ENCODE data around the gene LUC7L2. TPM values are rescaled to one million over a fixed set of nuclear protein-coding genes. Genes with fewer than 3 reads are reported as not detected.
"Not testable (repeated sequence)": the region's sequence is repeated elsewhere in the genome, so short reads cannot be mapped to it uniquely, and the experiment has no call there.

LUC7L2 gene
- total and polyA plus RNA-seq, 12 donors: 31.5 to 100.0 (median 53.3) TPM

DNA sequence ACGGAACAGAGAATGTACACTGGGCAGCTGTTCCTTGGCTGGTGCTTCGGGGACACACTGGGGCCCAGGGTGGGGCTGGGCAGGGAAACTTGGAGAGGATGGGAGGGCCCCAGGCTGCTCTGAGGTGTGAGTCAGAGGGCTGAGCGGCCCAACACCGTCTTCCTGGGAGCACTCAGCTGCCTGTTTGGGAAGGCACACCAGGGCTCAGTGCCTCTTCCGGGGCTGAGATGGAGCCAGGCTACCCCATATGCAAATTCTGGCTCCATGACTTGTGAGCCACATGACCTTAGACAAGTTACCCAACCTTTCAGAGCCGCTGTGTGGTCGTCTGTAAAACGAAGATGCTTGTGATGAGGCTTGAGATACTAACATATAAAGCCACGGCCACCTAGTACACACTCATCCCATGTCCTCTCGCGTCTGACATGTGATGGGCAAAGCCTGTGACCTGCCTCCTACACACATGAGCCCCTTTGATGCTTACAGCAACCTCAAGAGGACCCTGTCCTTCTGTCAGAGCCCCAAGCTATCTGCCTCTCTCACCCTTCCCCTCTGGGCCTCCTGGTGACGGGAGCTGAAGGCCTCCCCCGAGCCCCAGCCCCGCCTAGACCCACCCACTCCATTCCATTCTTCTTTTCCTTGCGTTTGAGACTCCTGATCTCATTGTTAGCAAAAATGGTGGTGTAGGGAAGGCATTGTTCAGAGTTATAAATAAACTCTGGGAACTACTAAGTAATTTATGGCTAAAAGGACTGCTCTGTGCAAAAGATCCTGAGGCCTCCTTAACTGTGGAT, 97.7 kb downstream of the LUC7L2 start:
- H3K27me3 ChIP-seq: no peaks in the 10 kb centered on the region
- no peak for DNase-seq
- no peaks in the 10 kb centered on the region for H3K4me1 ChIP-seq (replicated peaks in 1 of 2)
- no peak overlapping the region for H3K27ac ChIP-seq
- no peak overlapping the region for H3K4me3 ChIP-seq
- intact Hi-C loops (cut with DNase I): no loop called here
- no peaks in the 10 kb centered on the region for H3K36me3 ChIP-seq (replicated peaks in 1 of 2)
- H3K9me3 ChIP-seq (replicated peaks in 1 of 3): no peaks in the 10 kb centered on the region
- 77 to 89% (median 81%) methylated on average over 8 to 15 of the region's 15 CpGs for WGBS, 4 donors
- TF ChIP-seq POLR2A (IDR thresholded peaks at IDR 0.05): no peak
- no peak for TF ChIP-seq CTCF (IDR thresholded peaks at IDR 0.05)

GRCh38 chr7:139463421-139463820, 103.7 kb downstream of the LUC7L2 start:
- H3K27me3 ChIP-seq; intact Hi-C loops (cut with DNase I): not testable (repeated sequence)

DNA sequence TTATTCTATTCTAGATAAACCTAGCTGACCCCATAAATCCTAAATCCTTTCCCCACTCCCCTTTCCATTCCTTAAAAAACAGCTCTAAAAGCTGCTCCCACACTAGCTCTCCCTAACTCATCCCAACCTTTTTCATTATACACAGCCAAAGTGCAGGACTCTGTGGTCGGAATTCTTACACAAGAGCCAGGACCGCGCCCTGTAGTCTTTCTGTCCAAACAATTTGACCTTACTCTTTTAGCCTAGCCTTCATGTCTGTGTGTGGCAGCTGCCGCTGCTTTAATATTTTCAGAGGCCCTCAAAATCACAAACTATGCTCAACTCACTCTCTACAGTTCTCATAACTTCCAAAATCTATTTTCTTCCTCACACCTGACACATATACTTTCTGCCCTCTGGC, 104.8 kb downstream of the LUC7L2 start:
- intact Hi-C loops (cut with DNase I); H3K4me1 ChIP-seq (replicated peaks in 1 of 2): not testable (repeated sequence)
- 70 to 90% (median 83%) methylated on average over 4 of the region's 4 CpGs for WGBS, 4 donors

More at GRCh38 chr7:139463421-139463820, 103.7 kb downstream of the LUC7L2 start:
- H3K4me1 ChIP-seq (replicated peaks in 1 of 2); H3K4me3 ChIP-seq; H3K27ac ChIP-seq; DNase-seq; H3K9me3 ChIP-seq (replicated peaks in 1 of 3); H3K36me3 ChIP-seq (replicated peaks in 1 of 2): not testable (repeated sequence)
- 91 to 100% (median 93%) methylated on average over 1 to 12 of the region's 12 CpGs for WGBS, 4 donors

DNA sequence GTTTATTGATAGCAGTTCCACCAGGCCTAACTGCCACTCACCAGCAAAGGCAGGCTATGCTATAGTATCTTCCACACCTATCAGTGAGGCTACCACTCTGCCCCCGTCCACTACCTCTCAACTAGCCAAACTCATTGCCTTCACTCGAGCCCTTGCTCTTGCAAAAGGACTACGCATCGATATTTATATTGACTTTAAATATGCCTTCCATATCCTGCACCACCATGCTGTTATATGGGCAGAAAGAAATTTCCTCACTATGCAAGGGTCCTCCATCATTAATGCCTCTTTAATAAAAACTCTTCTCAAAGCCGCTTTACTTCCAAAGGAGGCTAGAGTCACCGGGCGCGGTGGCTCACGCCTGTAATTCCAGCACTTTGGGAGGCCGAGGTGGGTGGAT, 105.4 kb downstream of the LUC7L2 start:
- H3K9me3 ChIP-seq (replicated peaks in 1 of 3); H3K4me1 ChIP-seq (replicated peaks in 1 of 2); H3K4me3 ChIP-seq; intact Hi-C loops (cut with DNase I); H3K27ac ChIP-seq; H3K36me3 ChIP-seq (replicated peaks in 1 of 2); H3K27me3 ChIP-seq; DNase-seq: not testable (repeated sequence)
- WGBS, 4 donors: 91 to 99% (median 95%) methylated on average over 10 of the region's 10 CpGs

More for the DNA sequence above, 104.8 kb downstream of the LUC7L2 start:
- H3K36me3 ChIP-seq (replicated peaks in 1 of 2); H3K27ac ChIP-seq; H3K9me3 ChIP-seq (replicated peaks in 1 of 3); DNase-seq; H3K27me3 ChIP-seq; H3K4me3 ChIP-seq: not testable (repeated sequence)

DNA sequence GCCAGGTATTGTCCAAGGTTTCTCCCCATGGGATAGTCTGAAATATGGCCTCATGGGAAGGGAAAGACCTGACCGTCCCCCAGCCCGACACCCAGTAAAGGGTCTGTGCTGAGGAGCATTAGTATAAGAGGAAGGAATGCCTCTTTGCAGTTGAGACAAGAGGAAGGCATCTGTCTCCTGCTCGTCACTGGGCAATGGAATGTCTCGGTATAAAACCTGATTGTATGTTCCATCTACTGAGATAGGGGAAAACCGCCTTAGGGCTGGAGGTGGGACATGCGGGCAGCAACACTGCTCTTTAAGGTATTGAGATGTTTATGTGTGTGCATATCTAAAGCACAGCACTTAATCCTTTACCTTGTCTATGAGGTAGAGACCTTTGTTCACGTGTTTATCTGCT, 108.0 kb downstream of the LUC7L2 start:
- WGBS, 4 donors: 76 to 83% (median 81%) methylated on average over 7 of the region's 7 CpGs
- H3K4me3 ChIP-seq; intact Hi-C loops (cut with DNase I); H3K4me1 ChIP-seq (replicated peaks in 1 of 2); H3K36me3 ChIP-seq (replicated peaks in 1 of 2); H3K27ac ChIP-seq; DNase-seq; H3K9me3 ChIP-seq (replicated peaks in 1 of 3); H3K27me3 ChIP-seq: not testable (repeated sequence)

DNA sequence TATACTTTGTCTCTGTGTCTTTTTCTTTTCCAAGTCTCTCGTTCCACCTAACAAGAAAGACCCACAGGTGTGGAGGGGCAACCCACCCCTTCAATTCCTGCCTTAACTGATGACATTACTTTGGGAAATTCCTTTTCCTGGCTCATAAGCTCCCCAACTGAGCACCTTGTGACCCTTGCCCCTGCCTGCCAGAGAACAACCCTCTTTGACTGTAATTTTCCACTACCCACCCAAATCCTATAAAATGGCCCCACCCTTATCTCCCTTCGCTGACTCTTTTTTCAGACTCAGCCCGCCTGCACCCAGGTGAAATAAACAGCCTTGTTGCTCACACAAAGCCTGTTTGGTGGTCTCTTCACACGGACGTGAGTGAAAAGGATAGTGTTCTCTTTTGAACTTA, 108.6 kb downstream of the LUC7L2 start:
- WGBS, 4 donors: 77 to 84% (median 81%) methylated on average over 5 of the region's 5 CpGs
- H3K36me3 ChIP-seq (replicated peaks in 1 of 2); intact Hi-C loops (cut with DNase I); H3K9me3 ChIP-seq (replicated peaks in 1 of 3); H3K27ac ChIP-seq; H3K4me3 ChIP-seq; H3K27me3 ChIP-seq; DNase-seq; H3K4me1 ChIP-seq (replicated peaks in 1 of 2): not testable (repeated sequence)
